OCI-LY1 (cell line): Measurements from ENCODE around the gene AHCY.

Source experiments
- H2AFZ ChIP-seq: fragments of 200-600 bp; sonication (generic), shearing (Covaris generic); 2 replicates; pipeline ENCODE4 v1.6.0; 2014; ENCODE audit warnings: antibody characterized with exemption, mild to moderate bottlenecking, low read length
- H3F3A ChIP-seq: fragments of 200-600 bp; sonication (generic), shearing (Covaris generic); 2 replicates; pipeline ENCODE4 v1.6.0; 2014; ENCODE audit warnings: mild to moderate bottlenecking, antibody characterized with exemption, low read length, moderate library complexity; ENCODE audit not compliant: insufficient read depth
- H3K27ac ChIP-seq: fragments of 200-600 bp; sonication (generic); 2 replicates; pipeline ENCODE4 v1.5.1; 2014; ENCODE audit warnings: low read length, mixed run types, mild to moderate bottlenecking, low read depth; ENCODE audit not compliant: poor library complexity, severe bottlenecking
- H3K27me3 ChIP-seq: fragments of 200-600 bp; sonication (generic); 2 replicates; pipeline ENCODE4 v1.6.0; 2014; ENCODE audit warnings: antibody characterized with exemption, mild to moderate bottlenecking, low read length, moderate library complexity; ENCODE audit not compliant: insufficient read depth
- H3K36me3 ChIP-seq: fragments of 200-600 bp; sonication (generic); 2 replicates; pipeline ENCODE4 v1.6.1; 2014; ENCODE audit warnings: mild to moderate bottlenecking, antibody characterized with exemption, low read length, moderate library complexity, mixed read lengths; ENCODE audit not compliant: insufficient read depth
- H3K4me1 ChIP-seq: fragments of 200-600 bp; sonication (generic); 2 replicates; pipeline ENCODE4 v1.5.1; 2014; ENCODE audit warnings: mild to moderate bottlenecking, low read length, moderate library complexity; ENCODE audit not compliant: insufficient read depth, severe bottlenecking
- H3K4me2 ChIP-seq: fragments of 200-600 bp; sonication (generic), shearing (Covaris generic); 2 replicates; pipeline ENCODE4 v1.6.1; 2014; ENCODE audit warnings: low read length
- H3K4me3 ChIP-seq: fragments of 200-600 bp; sonication (generic); 2 replicates; pipeline ENCODE4 v1.5.1; 2014; ENCODE audit warnings: low read length, low read depth, mild to moderate bottlenecking, mixed read lengths; ENCODE audit not compliant: poor library complexity, severe bottlenecking
- H3K79me2 ChIP-seq: fragments of 200-600 bp; shearing (Covaris generic); 2 replicates; pipeline ENCODE4 v1.6.1; 2016; ENCODE audit warnings: mixed run types, low read length, mixed read lengths; ENCODE audit not compliant: insufficient read depth
- H3K9ac ChIP-seq: fragments of 200-600 bp; sonication (generic), shearing (Covaris generic); 2 replicates; pipeline ENCODE4 v1.6.1; 2014; ENCODE audit warnings: mild to moderate bottlenecking, low read length, mixed read lengths
- H3K9me2 ChIP-seq: fragments of 200-600 bp; sonication (generic), shearing (Covaris generic); 2 replicates; pipeline ENCODE4 v1.6.1; 2014; ENCODE audit warnings: low read depth, mild to moderate bottlenecking, low read length, mixed read lengths
- H3K9me3 ChIP-seq: fragments of 200-600 bp; shearing (Covaris generic); 2 replicates; pipeline ENCODE4 v1.6.1; 2014; ENCODE audit warnings: low read length, mixed read lengths
- H4K20me1 ChIP-seq: fragments of 200-600 bp; sonication (generic), shearing (Covaris generic); 2 replicates; pipeline ENCODE4 v1.6.0; 2016; ENCODE audit warnings: mild to moderate bottlenecking, low read length; ENCODE audit not compliant: insufficient read depth
- CTCF ChIP-seq: fragments of 200-600 bp; sonication (generic), shearing (Covaris generic); IDR thresholded peaks from 2 replicates; pipeline ENCODE4 v1.5.1; 2017; ENCODE audit warnings: mild to moderate bottlenecking, antibody characterized with exemption, low read length, moderate library complexity, mixed read lengths
- EZH2 ChIP-seq: fragments of 200-600 bp; sonication (generic), shearing (Covaris generic); IDR thresholded peaks from 2 replicates; pipeline ENCODE4 v1.8.0; 2017; ENCODE audit warnings: borderline replicate concordance, mixed run types, mild to moderate bottlenecking, antibody characterized with exemption, low read length, moderate library complexity, mixed read lengths

Gene AHCY

DNA sequence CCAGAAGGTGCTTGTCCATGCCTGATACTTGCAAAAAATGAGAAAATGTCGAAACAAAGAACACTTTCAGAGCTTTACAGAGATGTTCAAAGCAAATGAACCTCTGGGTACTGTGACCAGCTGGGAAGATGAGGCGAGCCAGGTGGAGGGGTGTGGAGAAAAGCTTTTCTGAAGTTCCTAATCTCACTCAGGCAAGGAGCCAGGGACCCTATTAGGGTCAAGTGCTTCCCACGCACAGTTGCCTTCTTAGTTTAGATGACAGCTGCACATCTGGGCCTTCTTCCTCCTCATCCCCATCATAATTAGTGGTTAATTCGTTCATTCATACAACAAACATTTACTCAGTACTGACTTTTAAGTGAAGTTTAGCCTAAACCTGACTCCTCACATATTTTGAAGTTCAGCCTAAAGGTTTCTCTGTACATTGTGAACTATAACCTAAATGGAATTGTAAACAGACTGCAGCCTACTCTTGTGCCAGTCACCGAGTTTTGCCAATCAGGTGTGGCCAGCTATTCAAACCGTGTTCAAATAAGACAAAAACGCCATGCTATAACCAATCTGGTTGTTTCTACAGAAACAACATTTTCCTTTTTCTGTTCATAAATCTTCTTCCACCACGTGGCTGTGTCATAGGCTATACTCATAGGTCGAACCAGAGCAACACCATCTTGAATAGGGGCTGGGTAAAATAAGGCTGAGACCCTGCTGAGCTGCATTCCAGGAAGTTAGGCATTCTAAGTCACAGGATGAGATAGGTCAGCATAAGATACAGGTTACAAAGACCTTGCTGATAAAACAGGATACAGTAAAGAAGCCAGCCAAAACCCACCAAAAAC, 19.3 kb upstream of the AHCY start:
- Histone ChIP-seq H3K4me2 (no peak overlapping the region), H3K4me3 (no peak overlapping the region), H3K4me1 (no peaks in the 10 kb centered on the region), H3F3A (no peaks in the 10 kb centered on the region), H3K27me3 (no peaks in the 10 kb centered on the region), H3K9ac (no peak overlapping the region), H4K20me1 (no peaks in the 10 kb centered on the region), H3K9me3 (no peaks in the 10 kb centered on the region), H3K9me2 (no peaks in the 10 kb centered on the region), H3K27ac (no peak overlapping the region), H2AFZ (no peak overlapping the region), H3K36me3 (no peaks in the 10 kb centered on the region), H3K79me2 (no peaks in the 10 kb centered on the region)
- TF ChIP-seq CTCF (no peak), EZH2 (no peak)

- Histone ChIP-seq H3K79me2 (no peaks in the 10 kb centered on the region), H3K9me2 (no peaks in the 10 kb centered on the region), H3K27ac (no peak overlapping the region), H2AFZ (no peak overlapping the region), H3K4me3 (no peak overlapping the region), H3K36me3 (no peaks in the 10 kb centered on the region), H4K20me1 (no peaks in the 10 kb centered on the region), H3K9ac (no peak overlapping the region), H3K4me2 (no peak overlapping the region), H3K27me3 (no peaks in the 10 kb centered on the region), H3F3A (no peaks in the 10 kb centered on the region), H3K4me1 (no peaks in the 10 kb centered on the region), H3K9me3 (no peaks in the 10 kb centered on the region)
- no peak for TF ChIP-seq CTCF
- TF ChIP-seq EZH2 = no peak
These were observed 17.7 kb upstream of the AHCY start for GRCh38 chr20:34320861-34321260.

GRCh38 chr20:34318609-34319443, 15.7 kb upstream of the AHCY start:
- Histone ChIP-seq H2AFZ (no peak overlapping the region), H3K79me2 (no peaks in the 10 kb centered on the region), H3K9ac (no peak overlapping the region), H3K36me3 (no peaks in the 10 kb centered on the region), H3K27me3 (no peaks in the 10 kb centered on the region), H3K9me2 (no peaks in the 10 kb centered on the region), H3K9me3 (no peaks in the 10 kb centered on the region), H3K4me2 (no peak overlapping the region), H4K20me1 (no peaks in the 10 kb centered on the region), H3F3A (no peaks in the 10 kb centered on the region), H3K27ac (no peak overlapping the region), H3K4me1 (no peaks in the 10 kb centered on the region), H3K4me3 (no peak overlapping the region)
- no peak for TF ChIP-seq EZH2
- no peak for TF ChIP-seq CTCF
